Left lung (tissue), 14 donors: ENCODE data around the gene SMARCC1. TPM values are rescaled to one million over a fixed set of nuclear protein-coding genes. Genes with fewer than 3 reads are reported as not detected.
"Not testable (repeated sequence)": the region's sequence is repeated elsewhere in the genome, so short reads cannot be mapped to it uniquely, and the experiment has no call there.

Experiments used
- ATAC-seq: fragments of 200-7000 bp; cut with Tn5 transposase; one replicate; pipeline ENCODE4 v1.9.1; 2020; ENCODE audit warnings: moderate library complexity
- DNase-seq, 4 donors: peaks; one replicate each; pipeline ENCODE4 v3.0.0-alpha.2; 2013 to 2020
- H3K27ac ChIP-seq, 2 donors: fragments of 200-600 bp; sonication (generic) in 1 of 2; one replicate each; pipeline versions ENCODE4 v1.5.0 to v1.8.0; 2020 to 2021
- H3K27me3 ChIP-seq, 2 donors: fragments of 200-600 bp; sonication (generic) in 1 of 2; one replicate each; pipeline versions ENCODE4 v1.5.0 to v1.8.0; 2020 to 2021
- H3K36me3 ChIP-seq, 2 donors: fragments of 200-600 bp; sonication (generic) in 1 of 2; one replicate each; pipeline versions ENCODE4 v1.5.0 to v1.8.0; 2020 to 2021
- H3K4me1 ChIP-seq, 2 donors: fragments of 200-600 bp; one replicate each; pipeline ENCODE4 v1.8.0; 2021
- H3K4me3 ChIP-seq, 2 donors: fragments of 200-600 bp; sonication (generic) in 1 of 2; one replicate each; pipeline versions ENCODE4 v1.5.0 to v1.8.0; 2020 to 2021; ENCODE audit warnings: mild to moderate bottlenecking in 1 of 2
- H3K9me3 ChIP-seq, 2 donors: fragments of 200-600 bp; sonication (generic) in 1 of 2; one replicate each; pipeline versions ENCODE4 v1.5.0 to v1.8.0; 2020 to 2021
- intact Hi-C, 2 donors: fragments of 100-400 bp; cut with DNase I; formaldehyde crosslinking; loops; one replicate each; pipeline versions ENCODE4 v1.11.2 to v1.14.2; 2022
- long read RNA-seq, 12 donors: library from polyadenylated mRNA in 2 of 12; unstranded in 2 of 12; transcript quantifications; one replicate each; pipeline ENCODE4 v2.0.0 and lab custom pipeline, GENCODE V29; 2019 to 2026
- polyA plus RNA-seq, 6 donors: library from polyadenylated mRNA; unstranded; fragments of 120-200 nt; gene quantifications; one replicate each; pipeline ENCODE4 v1.2.1, GENCODE V29; 2013; ENCODE audit not compliant: insufficient read length in 6 of 6
- total RNA-seq, 2 donors: library from RNA; stranded (reverse); fragmentation: NEBNext Ultra II Directional; extraction: Animal tissue kit (Norgen Biotek cat#: 25700); gene quantifications; one replicate each; pipeline ENCODE4 v1.2.1, GENCODE V29; 2021
- TF ChIP-seq, protein P1 (sequence below), 2 donors: fragments of 200-600 bp; sonication (generic) in 1 of 2; IDR thresholded peaks; one replicate each; pipeline versions ENCODE4 v1.5.0 to v1.8.0; 2021; ENCODE audit warnings: antibody characterized with exemption in 2 of 2
- donor health status: DM: no; HTN: yes; CAD: no.
- donor health status: DM: no; HTN: no; CAD: no.

Gene SMARCC1
- total RNA-seq (10 to 100 TPM; 58.5 to 66.2 TPM), polyA plus RNA-seq (100 to 1,000 TPM in 4 of 6 donors, 10 to 100 TPM in 2; 91.5 to 112 (median 101) TPM)
- long read RNA-seq, donor 1, full-length matches to known transcripts, result 1 of 45 reads
- long read RNA-seq, donor 1, partial matches to known transcripts, result 44 of 45 reads
- long read RNA-seq, donor 1, other reads (novel, unspliced or antisense), result 0 of 45 reads
- long read RNA-seq, donor 2, partial matches to known transcripts, result 60 of 60 reads
- long read RNA-seq, donor 2, other reads (novel, unspliced or antisense), result 0 of 60 reads
- long read RNA-seq, donor 3, full-length matches to known transcripts, result 1 of 23 reads
- long read RNA-seq, donor 3, partial matches to known transcripts, result 22 of 23 reads
- long read RNA-seq, donor 3, other reads (novel, unspliced or antisense), result 0 of 23 reads
- long read RNA-seq, donor 4, partial matches to known transcripts, result 3 of 4 reads
- long read RNA-seq, donor 4, other reads (novel, unspliced or antisense), result 1 of 4 reads
- long read RNA-seq, donor 5, partial matches to known transcripts, result 26 of 26 reads
- long read RNA-seq, donor 5, other reads (novel, unspliced or antisense), result 0 of 26 reads
- long read RNA-seq, donor 6, full-length matches to known transcripts, result 2 of 2 reads
- long read RNA-seq, donor 6, partial matches to known transcripts, result 0 of 2 reads
- long read RNA-seq, donor 6, other reads (novel, unspliced or antisense), result 0 of 2 reads
- long read RNA-seq, donor 7, full-length matches to known transcripts, result 2 of 2 reads
- long read RNA-seq, donor 7, partial matches to known transcripts, result 0 of 2 reads
- long read RNA-seq, donor 7, other reads (novel, unspliced or antisense), result 0 of 2 reads
- long read RNA-seq, donor 8, full-length matches to known transcripts, result 4 of 44 reads
- long read RNA-seq, donor 8, partial matches to known transcripts, result 40 of 44 reads
- long read RNA-seq, donor 8, other reads (novel, unspliced or antisense), result 0 of 44 reads
- long read RNA-seq, donor 9, result 0 reads
- long read RNA-seq, donor 10, partial matches to known transcripts, result 3 of 4 reads
- long read RNA-seq, donor 10, other reads (novel, unspliced or antisense), result 1 of 4 reads
- long read RNA-seq, donor 11, partial matches to known transcripts, result 12 of 12 reads
- long read RNA-seq, donor 11, other reads (novel, unspliced or antisense), result 0 of 12 reads
- long read RNA-seq, donor 12, full-length matches to known transcripts, result 3 of 46 reads
- long read RNA-seq, donor 12, partial matches to known transcripts, result 43 of 46 reads
- long read RNA-seq, donor 12, other reads (novel, unspliced or antisense), result 0 of 46 reads

DNA sequence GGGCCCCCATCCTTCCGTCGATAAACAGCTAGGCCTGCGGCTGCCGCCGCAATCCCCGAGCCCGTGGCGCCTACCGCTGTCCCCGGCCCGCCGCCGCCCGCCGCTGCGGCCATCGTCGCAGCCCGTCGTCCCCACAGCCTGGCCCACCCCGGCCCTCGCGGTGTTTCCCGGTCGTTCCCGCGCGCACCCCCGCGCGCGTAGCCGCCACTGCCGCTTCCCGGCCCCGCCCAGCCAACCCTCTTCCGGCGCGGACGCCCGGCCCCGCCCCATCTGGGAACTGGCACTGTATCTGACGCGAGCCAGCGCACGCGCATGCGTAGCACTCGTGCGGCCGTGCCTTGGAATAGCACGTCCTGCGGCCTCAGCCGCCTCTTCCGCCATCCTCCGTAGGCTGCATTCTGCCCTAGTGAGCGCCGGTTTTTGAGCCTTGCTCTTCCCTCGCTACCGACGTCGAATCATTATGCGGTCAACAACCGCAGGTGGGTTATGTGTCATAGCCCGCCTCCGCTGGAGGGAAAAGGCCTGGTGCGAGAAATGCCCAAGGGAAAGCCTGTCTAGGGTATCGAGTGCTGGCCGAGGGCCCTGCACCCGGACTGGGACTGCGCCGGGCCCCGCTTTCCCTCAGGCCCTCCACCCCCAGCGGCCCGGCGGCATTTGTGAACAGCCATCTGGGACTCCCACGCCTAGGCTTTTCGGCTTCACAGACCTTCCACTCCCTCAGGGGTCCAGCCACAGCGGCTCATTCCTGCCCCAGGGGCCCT, at the start of gene SMARCC1:
TSS of gene SMARCC1 (minus strand) at position 209 of the 761 bp plus-strand sequence. CDS start at position 113, 96 bp downstream.
- TF ChIP-seq, protein P1, sequence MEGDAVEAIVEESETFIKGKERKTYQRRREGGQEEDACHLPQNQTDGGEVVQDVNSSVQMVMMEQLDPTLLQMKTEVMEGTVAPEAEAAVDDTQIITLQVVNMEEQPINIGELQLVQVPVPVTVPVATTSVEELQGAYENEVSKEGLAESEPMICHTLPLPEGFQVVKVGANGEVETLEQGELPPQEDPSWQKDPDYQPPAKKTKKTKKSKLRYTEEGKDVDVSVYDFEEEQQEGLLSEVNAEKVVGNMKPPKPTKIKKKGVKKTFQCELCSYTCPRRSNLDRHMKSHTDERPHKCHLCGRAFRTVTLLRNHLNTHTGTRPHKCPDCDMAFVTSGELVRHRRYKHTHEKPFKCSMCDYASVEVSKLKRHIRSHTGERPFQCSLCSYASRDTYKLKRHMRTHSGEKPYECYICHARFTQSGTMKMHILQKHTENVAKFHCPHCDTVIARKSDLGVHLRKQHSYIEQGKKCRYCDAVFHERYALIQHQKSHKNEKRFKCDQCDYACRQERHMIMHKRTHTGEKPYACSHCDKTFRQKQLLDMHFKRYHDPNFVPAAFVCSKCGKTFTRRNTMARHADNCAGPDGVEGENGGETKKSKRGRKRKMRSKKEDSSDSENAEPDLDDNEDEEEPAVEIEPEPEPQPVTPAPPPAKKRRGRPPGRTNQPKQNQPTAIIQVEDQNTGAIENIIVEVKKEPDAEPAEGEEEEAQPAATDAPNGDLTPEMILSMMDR (IDR thresholded peaks at IDR 0.05), result peak in 1 of 2 donors; percentile 32
- no peaks in the 10 kb centered on the region for H3K36me3 ChIP-seq
- intact Hi-C loops, result no loop called here

DNA sequence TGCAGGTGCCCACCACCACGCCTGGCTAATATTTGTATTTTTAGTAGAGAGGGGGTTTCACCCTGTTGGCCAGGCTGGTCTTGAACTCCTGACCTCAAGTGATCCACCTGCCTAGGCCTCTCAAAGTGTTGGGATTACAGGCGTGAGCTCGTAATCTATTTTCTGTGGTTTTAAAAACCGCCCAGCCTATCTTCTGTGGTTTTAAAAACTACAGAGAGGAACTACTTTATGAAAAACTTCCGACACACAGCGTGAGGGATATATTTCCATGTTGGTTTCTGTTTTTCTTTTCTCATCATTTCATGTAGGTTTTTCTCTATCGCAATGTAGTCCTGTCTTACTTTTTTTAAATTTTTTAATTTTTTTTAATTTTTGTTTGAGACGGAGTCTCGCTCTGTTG, 47.8 kb upstream of the SMARCC1 start:
- Histone ChIP-seq H3K36me3 (peaks cover 0 to 75% of the 10 kb centered on the region in 2 donors), H3K4me1 (peaks cover 9 to 20% of the 10 kb centered on the region in 2 donors)
- H3K9me3 ChIP-seq, DNase-seq, ATAC-seq, H3K27me3 ChIP-seq, H3K27ac ChIP-seq, intact Hi-C loops, H3K4me3 ChIP-seq: not testable (repeated sequence)

More for the DNA sequence above, at the start of gene SMARCC1:
- peaks cover 12 to 34% of the 10 kb centered on the region in 2 donors for H3K4me1 ChIP-seq
- DNase-seq (peak; percentile 97 to 100 (median 98)), ATAC-seq (peak; percentile 97)
- no peaks in the 10 kb centered on the region for H3K27me3 ChIP-seq
- H3K4me3 ChIP-seq, result peak within 1 kb of the TSS; percentile 86 to 99
- H3K9me3 ChIP-seq, result no peaks in the 10 kb centered on the region
- peak within 1 kb of the TSS; percentile 94 to 98 for H3K27ac ChIP-seq

DNA sequence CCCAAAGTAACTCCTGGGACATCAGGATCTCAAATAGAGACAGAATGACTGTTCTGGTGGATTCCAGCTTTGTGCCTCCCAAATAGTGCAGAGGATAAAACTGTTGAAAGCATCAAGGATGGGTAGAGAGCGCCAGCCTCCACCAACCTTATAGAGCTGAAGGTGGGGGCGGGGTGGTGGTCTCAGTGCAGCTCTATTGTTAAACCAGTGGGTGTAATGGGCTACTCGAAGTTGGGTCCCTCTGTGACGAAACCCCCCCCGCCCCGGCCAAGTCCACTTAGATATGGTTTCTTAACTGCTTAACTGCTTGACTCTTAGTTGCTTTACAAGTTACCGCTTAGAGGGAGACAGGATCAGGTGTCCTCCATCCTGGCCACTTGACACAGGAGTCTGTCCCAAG, 43.9 kb upstream of the SMARCC1 start:
- TF ChIP-seq, protein P1 (IDR thresholded peaks at IDR 0.05), result no peak
- intact Hi-C loops, result no loop called here
- H3K27ac ChIP-seq, result peak overlapping the region in 1 of 2 donors; percentile 80

DNA sequence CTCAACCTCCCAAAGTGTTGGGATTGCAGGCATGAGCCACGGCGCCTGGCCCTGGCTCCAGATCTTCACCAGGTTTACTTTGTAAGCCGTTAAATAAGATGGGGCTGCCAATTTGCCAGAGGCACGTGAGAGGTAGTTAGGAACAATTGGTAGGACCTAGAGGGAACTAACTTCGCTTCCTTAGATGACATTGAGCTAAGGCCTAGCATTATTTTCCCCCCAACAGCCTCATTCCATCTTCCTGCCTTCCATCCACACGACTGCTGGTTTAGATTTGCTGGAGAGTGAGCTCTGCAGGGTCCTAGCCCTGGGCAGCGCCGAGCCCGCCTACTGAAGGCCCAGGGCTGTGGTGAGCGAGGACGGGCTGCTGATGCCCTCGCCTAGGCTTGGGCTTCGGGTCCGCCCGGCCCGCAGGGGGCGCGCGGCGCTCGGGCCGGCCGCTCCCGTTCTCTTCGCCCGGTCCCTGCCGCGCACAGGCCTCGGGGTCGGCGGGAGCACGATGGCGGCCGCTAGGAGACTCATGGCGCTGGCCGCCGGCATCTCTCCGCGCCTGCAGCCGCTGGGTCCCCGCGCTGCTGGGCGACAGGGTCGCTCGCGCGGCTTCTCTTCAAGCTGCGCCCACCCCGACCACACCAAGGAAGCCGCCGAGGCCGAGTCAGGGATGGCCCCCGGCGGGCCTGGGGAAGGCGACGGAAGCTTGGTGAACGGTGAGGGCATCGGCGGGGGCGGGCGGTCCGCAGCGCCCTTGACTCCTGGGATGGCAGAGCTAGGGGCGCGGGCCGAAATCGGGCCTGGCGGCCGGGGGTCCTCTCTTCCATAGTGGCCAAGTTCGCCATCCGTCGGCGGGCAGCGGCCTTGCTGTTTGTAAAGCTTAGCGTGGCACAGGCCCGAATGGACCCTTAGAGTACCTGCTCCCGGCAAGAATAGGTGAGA, 43.1 kb upstream of the SMARCC1 start:
- intact Hi-C loops, result no loop called here
- H3K27ac ChIP-seq, result peak overlapping the region; percentile 50 to 80
- H3K27me3 ChIP-seq, result no peaks in the 10 kb centered on the region
- peak; percentile 100 for ATAC-seq
- TF ChIP-seq, protein P1 (IDR thresholded peaks at IDR 0.05), result peak; percentile 82 to 87
- no peaks in the 10 kb centered on the region for H3K9me3 ChIP-seq
- peak; percentile 75 to 96 (median 82) for DNase-seq
- peaks cover 11 to 24% of the 10 kb centered on the region in 2 donors for H3K4me1 ChIP-seq
- peaks cover 0 to 46% of the 10 kb centered on the region in 2 donors for H3K36me3 ChIP-seq
- peak overlapping the region; percentile 80 to 91 for H3K4me3 ChIP-seq

More for the DNA sequence above, 43.9 kb upstream of the SMARCC1 start:
- ATAC-seq (no peak), DNase-seq (no peak)
- Histone ChIP-seq H3K4me3 (peak overlapping the region; percentile 80 to 91), H3K27me3 (no peaks in the 10 kb centered on the region), H3K4me1 (peaks cover 11 to 24% of the 10 kb centered on the region in 2 donors), H3K9me3 (no peaks in the 10 kb centered on the region), H3K36me3 (peaks cover 0 to 46% of the 10 kb centered on the region in 2 donors)
